ENCODE results near the gene RNF4. TPM values are rescaled to one million over a fixed set of nuclear protein-coding genes. Genes with fewer than 3 reads are reported as not detected.

RNF4 gene
- total RNA-seq, 4 donors from 2014 or later = 42.2 to 99.0 (median 50.1) TPM

GRCh38 chr4:2489841-2490552 lies 21.1 kb downstream of the RNF4 start:
- H3K36me3 ChIP-seq = peaks cover 0 to 52% (median 0%) of the 10 kb centered on the region in 3 donors
- H3K27ac ChIP-seq = no peak overlapping the region
- no peaks in the 10 kb centered on the region for H3K9me3 ChIP-seq

GRCh38 chr4:2492970-2493369 lies 24.1 kb downstream of the RNF4 start:
- Histone ChIP-seq H3K9me3 (no peaks in the 10 kb centered on the region), H3K4me1 (peaks cover 0 to 15% (median 0%) of the 10 kb centered on the region in 4 donors), H3K27me3 (no peaks in the 10 kb centered on the region), H3K36me3 (peaks cover 0 to 74% (median 0%) of the 10 kb centered on the region in 3 donors), H3K4me3 (no peak overlapping the region), H3K27ac (no peak overlapping the region)
- TF ChIP-seq POLR2A (IDR thresholded peaks at IDR 0.05) = no peak
- DNase-seq = no peak

More at GRCh38 chr4:2489841-2490552, 21.1 kb downstream of the RNF4 start:
- no peak for DNase-seq
- TF ChIP-seq CTCF (IDR thresholded peaks at IDR 0.05) (no peak), POLR2A (IDR thresholded peaks at IDR 0.05) (no peak)
- Histone ChIP-seq H3K4me1 (peaks cover 3 to 40% (median 21%) of the 10 kb centered on the region in 4 donors), H3K4me3 (no peak overlapping the region), H3K27me3 (no peaks in the 10 kb centered on the region)

GRCh38 chr4:2494992-2495391 lies 26.1 kb downstream of the RNF4 start:
- no peak for TF ChIP-seq POLR2A (IDR thresholded peaks at IDR 0.05)
- no peak for TF ChIP-seq CTCF (IDR thresholded peaks at IDR 0.05)
- Histone ChIP-seq H3K27ac (no peak overlapping the region), H3K4me3 (no peak overlapping the region), H3K27me3 (no peaks in the 10 kb centered on the region), H3K36me3 (peaks cover 0 to 86% (median 0%) of the 10 kb centered on the region in 3 donors), H3K9me3 (no peaks in the 10 kb centered on the region), H3K4me1 (peaks cover 0 to 4% (median 0%) of the 10 kb centered on the region in 4 donors)
- no peak for DNase-seq

GRCh38 chr4:2497324-2497723 lies 28.4 kb downstream of the RNF4 start:
- Histone ChIP-seq H3K4me1 (peaks cover 0 to 4% (median 0%) of the 10 kb centered on the region in 4 donors), H3K27me3 (no peaks in the 10 kb centered on the region), H3K4me3 (no peak overlapping the region), H3K36me3 (peaks cover 0 to 88% (median 0%) of the 10 kb centered on the region in 3 donors), H3K9me3 (no peaks in the 10 kb centered on the region), H3K27ac (peak overlapping the region in 2 of 4 donors; percentile 4 to 19)
- DNase-seq = no peak
- TF ChIP-seq CTCF (IDR thresholded peaks at IDR 0.05) = no peak
- no peak for TF ChIP-seq POLR2A (IDR thresholded peaks at IDR 0.05)

GRCh38 chr4:2497931-2498330 lies 29.0 kb downstream of the RNF4 start:
- no peaks in the 10 kb centered on the region for H3K9me3 ChIP-seq
- TF ChIP-seq POLR2A (IDR thresholded peaks at IDR 0.05) = no peak
- no peak for TF ChIP-seq CTCF (IDR thresholded peaks at IDR 0.05)
- H3K36me3 ChIP-seq = peaks cover 0 to 85% (median 0%) of the 10 kb centered on the region in 3 donors
- peaks cover 0 to 4% (median 0%) of the 10 kb centered on the region in 4 donors for H3K4me1 ChIP-seq
- peak in 2 of 3 donors; percentile 19 to 52 for DNase-seq
- peak overlapping the region in 1 of 4 donors; percentile 39 for H3K27ac ChIP-seq
- no peaks in the 10 kb centered on the region for H3K27me3 ChIP-seq
- H3K4me3 ChIP-seq = no peak overlapping the region

GRCh38 chr4:2500547-2500946 lies 31.6 kb downstream of the RNF4 start:
- Histone ChIP-seq H3K36me3 (peaks cover 0 to 81% (median 0%) of the 10 kb centered on the region in 3 donors), H3K4me3 (no peak overlapping the region), H3K4me1 (peaks cover 0 to 4% (median 0%) of the 10 kb centered on the region in 4 donors), H3K27ac (no peak overlapping the region), H3K9me3 (no peaks in the 10 kb centered on the region), H3K27me3 (no peaks in the 10 kb centered on the region)
- TF ChIP-seq CTCF (IDR thresholded peaks at IDR 0.05) (no peak), POLR2A (IDR thresholded peaks at IDR 0.05) (no peak)
- no peak for DNase-seq

Data from Peyer's patch (tissue), 4 donors.